ENCODE results near the gene GFM1.

- TF ChIP-seq CTCF (conservative IDR thresholded peaks at IDR 0.05; ENCODE audit: low read length) (peak; percentile 41; the same call in 1 of the 2 replicates), EZH2phosphoT487 (IDR thresholded peaks at IDR 0.05; ENCODE audit: borderline replicate concordance, low read depth, low read length) (no peak)
These were observed 83.7 kb downstream of the GFM1 start for GRCh38 chr3:158728061-158728377.

All from OCI-LY7 (cell line).